Mesenchymal stem cell (in vitro differentiated cells and primary cell): ENCODE data around the gene ZNF521.

Source experiments
- DNase-seq: peaks from one replicate; pipeline ENCODE4 v3.0.0-alpha.2; 2013
- H2AFZ ChIP-seq: one replicate; pipeline ENCODE4 v1.6.1; 2013; ENCODE audit warnings: low read depth, mild to moderate bottlenecking, control low read depth, inconsistent platforms, low read length, moderate library complexity
- H2AK5ac ChIP-seq: 2 replicates; pipeline ENCODE4 v1.6.1; 2013; ENCODE audit warnings: low read length, moderate library complexity, mild to moderate bottlenecking, inconsistent platforms; ENCODE audit not compliant: severe bottlenecking
- H2BK120ac ChIP-seq: one replicate; pipeline ENCODE4 v1.6.1; 2013; ENCODE audit warnings: low read depth, mild to moderate bottlenecking, inconsistent platforms, low read length, moderate library complexity
- H2BK12ac ChIP-seq, 2 experiments: one replicate each; pipeline ENCODE4 v1.6.1; 2013; ENCODE audit warnings: inconsistent platforms in 2 of 2, low read length in 2 of 2, mild to moderate bottlenecking in 2 of 2, moderate library complexity in 2 of 2, control low read depth in 1 of 2
- H2BK15ac ChIP-seq: one replicate; pipeline ENCODE4 v1.6.1; 2013; ENCODE audit warnings: mild to moderate bottlenecking, low read depth, inconsistent platforms; ENCODE audit not compliant: poor library complexity, severe bottlenecking
- H2BK5ac ChIP-seq: 2 replicates; pipeline ENCODE4 v1.6.1; 2013; ENCODE audit warnings: low read depth, mild to moderate bottlenecking, low read length, control low read depth, inconsistent platforms; ENCODE audit not compliant: poor library complexity, severe bottlenecking
- H3K14ac ChIP-seq, 2 experiments: one replicate each; pipeline ENCODE4 v1.6.1; 2013; ENCODE audit warnings: inconsistent platforms in 2 of 2, low read length in 2 of 2, control low read depth in 1 of 2, mild to moderate bottlenecking in 1 of 2, moderate library complexity in 1 of 2
- H3K18ac ChIP-seq, 2 experiments: one replicate each; pipeline ENCODE4 v1.6.1; 2013; ENCODE audit warnings: inconsistent platforms in 2 of 2, low read length in 2 of 2, control low read depth in 1 of 2, low read depth in 1 of 2, mild to moderate bottlenecking in 1 of 2
- H3K23ac ChIP-seq, 2 experiments: one replicate each; pipeline ENCODE4 v1.6.1; 2013; ENCODE audit warnings: inconsistent platforms in 2 of 2, low read length in 2 of 2, mild to moderate bottlenecking in 2 of 2, moderate library complexity in 2 of 2, control low read depth in 1 of 2
- H3K27ac ChIP-seq: 2 replicates; pipeline ENCODE4 v1.5.1; 2013; ENCODE audit warnings: mild to moderate bottlenecking, moderate library complexity, low read length, control low read depth, inconsistent platforms; ENCODE audit not compliant: poor library complexity, severe bottlenecking
- H3K27me3 ChIP-seq, 2 experiments: 2 replicates each; pipeline versions ENCODE4 v1.6.1 to v1.7.0; 2013; ENCODE audit warnings: low read length in 2 of 2, mild to moderate bottlenecking in 2 of 2, moderate library complexity in 2 of 2, control low read depth in 1 of 2, inconsistent platforms in 1 of 2; ENCODE audit not compliant: control insufficient read depth in 1 of 2, insufficient read depth in 1 of 2
- H3K36me3 ChIP-seq, 2 experiments: 2 replicates each; pipeline versions ENCODE4 v1.6.1 to v1.7.0; 2013; ENCODE audit warnings: low read length in 2 of 2, control low read depth in 1 of 2, inconsistent platforms in 1 of 2, low read depth in 1 of 2, mild to moderate bottlenecking in 1 of 2; ENCODE audit not compliant: insufficient read depth in 2 of 2, control insufficient read depth in 1 of 2
- H3K4ac ChIP-seq, 2 experiments: one replicate each; pipeline ENCODE4 v1.6.1; 2013; ENCODE audit warnings: inconsistent platforms in 2 of 2, low read length in 2 of 2, mild to moderate bottlenecking in 2 of 2, moderate library complexity in 2 of 2, control low read depth in 1 of 2, low read depth in 1 of 2
- H3K4me1 ChIP-seq: 2 replicates; pipeline ENCODE4 v1.6.1; 2013; ENCODE audit warnings: low read depth, low read length, control low read depth; ENCODE audit not compliant: control insufficient read depth, insufficient read depth
- H3K4me2 ChIP-seq: 2 replicates; pipeline ENCODE4 v1.6.1; 2013; ENCODE audit warnings: low read length, mild to moderate bottlenecking, inconsistent platforms; ENCODE audit not compliant: poor library complexity, severe bottlenecking
- H3K4me3 ChIP-seq, 2 experiments: 2 replicates each; pipeline versions ENCODE4 v1.5.1 to v1.7.0; 2013; ENCODE audit warnings: low read length in 2 of 2, mild to moderate bottlenecking in 2 of 2, control low read depth in 1 of 2, low read depth in 1 of 2; ENCODE audit not compliant: insufficient read depth in 1 of 2
- H3K79me1 ChIP-seq: replicated peaks from 2 replicates; pipeline ENCODE4 v1.6.1; 2013; ENCODE audit warnings: mild to moderate bottlenecking, control low read depth, low read length, inconsistent platforms; ENCODE audit not compliant: poor library complexity, severe bottlenecking
- H3K9ac ChIP-seq: 2 replicates; pipeline ENCODE4 v1.7.0; 2013; ENCODE audit warnings: mild to moderate bottlenecking, low read length, moderate library complexity
- H3K9me3 ChIP-seq: 2 replicates; pipeline ENCODE4 v1.7.0; 2013; ENCODE audit warnings: mild to moderate bottlenecking, low read length; ENCODE audit not compliant: control insufficient read depth
- H4K8ac ChIP-seq: one replicate; pipeline ENCODE4 v1.6.1; 2013; ENCODE audit warnings: inconsistent platforms, mild to moderate bottlenecking, low read length, moderate library complexity
- H4K91ac ChIP-seq: one replicate; pipeline ENCODE4 v1.6.1; 2013; ENCODE audit warnings: mild to moderate bottlenecking, low read length, inconsistent platforms
- WGBS: methylation state at CpG from one replicate; pipeline ENCODE4 v1.1.7; 2013; ENCODE audit warnings: mixed read lengths; 5-methylcytosine and 5-hydroxymethylcytosine counted together

Gene ZNF521

GRCh38 chr18:25102662-25103061 lies 249.3 kb downstream of the ZNF521 start:
- Histone ChIP-seq H2AK5ac (no peak overlapping the region), H2BK12ac (no peak overlapping the region), H2BK15ac (no peak overlapping the region), H3K9me3 (no peaks in the 10 kb centered on the region), H3K4ac (no peak overlapping the region), H4K91ac (no peak overlapping the region), H2AFZ (no peak overlapping the region), H3K14ac (no peak overlapping the region), H3K23ac (no peak overlapping the region), H2BK5ac (no peak overlapping the region), H3K79me1 (peaks cover 4% of the 10 kb centered on the region), H3K27ac (no peak overlapping the region), H3K9ac (no peak overlapping the region), H3K36me3 (no peaks in the 10 kb centered on the region), H3K4me1 (no peaks in the 10 kb centered on the region), H3K18ac (no peak overlapping the region), H3K4me3 (no peak overlapping the region), H2BK120ac (no peak overlapping the region), H3K27me3 (no peaks in the 10 kb centered on the region), H3K4me2 (no peak overlapping the region), H4K8ac (no peak overlapping the region)
- DNase-seq = no peak
- 90% methylated on average over 1 of the region's 2 CpGs for WGBS

GRCh38 chr18:25100418-25100817 lies 251.5 kb downstream of the ZNF521 start:
- Histone ChIP-seq H2AK5ac (no peak overlapping the region), H3K4me3 (peak overlapping the region in 1 of 2 experiments; percentile 27), H3K14ac (no peak overlapping the region), H3K79me1 (peaks cover 10% of the 10 kb centered on the region), H4K8ac (no peak overlapping the region), H3K9me3 (no peaks in the 10 kb centered on the region), H3K27ac (no peak overlapping the region), H2BK120ac (no peak overlapping the region), H2AFZ (no peak overlapping the region), H2BK15ac (no peak overlapping the region), H4K91ac (no peak overlapping the region), H3K4ac (no peak overlapping the region), H3K23ac (no peak overlapping the region), H3K18ac (no peak overlapping the region), H3K36me3 (no peaks in the 10 kb centered on the region), H3K4me1 (no peaks in the 10 kb centered on the region), H3K4me2 (no peak overlapping the region), H2BK5ac (no peak overlapping the region), H2BK12ac (no peak overlapping the region), H3K27me3 (no peaks in the 10 kb centered on the region), H3K9ac (peak overlapping the region; percentile 53)
- WGBS = 75% methylated on average over 1 of the region's 3 CpGs
- DNase-seq = no peak

GRCh38 chr18:25099895-25100294 lies 252.1 kb downstream of the ZNF521 start:
- no peak overlapping the region for H3K27ac ChIP-seq
- no peak overlapping the region for H3K4me2 ChIP-seq
- no peak overlapping the region for H4K8ac ChIP-seq
- H3K4me3 ChIP-seq = peak overlapping the region in 1 of 2 experiments; percentile 27
- H3K27me3 ChIP-seq = no peaks in the 10 kb centered on the region
- H3K18ac ChIP-seq = no peak overlapping the region
- no peaks in the 10 kb centered on the region for H3K36me3 ChIP-seq
- peaks cover 10% of the 10 kb centered on the region for H3K79me1 ChIP-seq
- no peak overlapping the region for H2AFZ ChIP-seq
- H2AK5ac ChIP-seq = no peak overlapping the region
- no peak overlapping the region for H2BK5ac ChIP-seq
- H3K23ac ChIP-seq = no peak overlapping the region
- H2BK12ac ChIP-seq = no peak overlapping the region
- no peak overlapping the region for H4K91ac ChIP-seq
- H3K14ac ChIP-seq = no peak overlapping the region
- H2BK120ac ChIP-seq = no peak overlapping the region
- H2BK15ac ChIP-seq = no peak overlapping the region
- WGBS = 0% methylated on average over 3 of the region's 3 CpGs
- H3K9me3 ChIP-seq = no peaks in the 10 kb centered on the region
- H3K4me1 ChIP-seq = no peaks in the 10 kb centered on the region
- peak overlapping the region; percentile 53 for H3K9ac ChIP-seq
- DNase-seq = peak; percentile 70
- H3K4ac ChIP-seq = no peak overlapping the region

GRCh38 chr18:25097569-25098056 lies 254.4 kb downstream of the ZNF521 start:
- peak overlapping the region; percentile 31 for H4K91ac ChIP-seq
- H4K8ac ChIP-seq = peak overlapping the region; percentile 47
- H3K14ac ChIP-seq = peak overlapping the region in 1 of 2 experiments; percentile 1
- H2BK15ac ChIP-seq = no peak overlapping the region
- 61% methylated on average over 3 of the region's 3 CpGs for WGBS
- peak overlapping the region; percentile 11 to 63 for H2BK12ac ChIP-seq
- peak; percentile 17 for DNase-seq
- H2BK5ac ChIP-seq = no peak overlapping the region
- H2AFZ ChIP-seq = no peak overlapping the region
- no peaks in the 10 kb centered on the region for H3K4me1 ChIP-seq
- peak overlapping the region in 1 of 2 experiments; percentile 83 for H3K4ac ChIP-seq
- H3K23ac ChIP-seq = no peak overlapping the region
- peak overlapping the region; percentile 28 to 58 for H3K18ac ChIP-seq
- peaks cover 10% of the 10 kb centered on the region for H3K79me1 ChIP-seq
- no peaks in the 10 kb centered on the region for H3K36me3 ChIP-seq
- H2AK5ac ChIP-seq = no peak overlapping the region
- H2BK120ac ChIP-seq = no peak overlapping the region
- H3K9me3 ChIP-seq = no peaks in the 10 kb centered on the region
- H3K27me3 ChIP-seq = no peaks in the 10 kb centered on the region
- H3K4me2 ChIP-seq = no peak overlapping the region
- H3K4me3 ChIP-seq = no peak overlapping the region
- no peak overlapping the region for H3K27ac ChIP-seq
- no peak overlapping the region for H3K9ac ChIP-seq
